KBM-7 (cell line): ENCODE measurements around the gene ARHGAP4.
A peak's percentile ranks its signal among the peaks of the same experiment; 100 is the strongest.

Source experiments
- DNase-seq: peaks from one replicate; pipeline ENCODE4 v3.0.0-alpha.2; 2015
- in situ Hi-C: fragments of 300-500 bp; cut with MboI; formaldehyde crosslinking; loops from 2 replicates; pipeline ENCODE4 v1.14.3; 2020; ENCODE audit warnings: low sequenced_read_pairs, low pct_unique_long_range_greater_than_20kb, mixed read lengths

Gene ARHGAP4

GRCh38 chrX:153911798-153912197, 14.3 kb downstream of the ARHGAP4 start:
- in situ Hi-C loops = no loop called here
- DNase-seq = no peak

GRCh38 chrX:153910446-153910845, 15.6 kb downstream of the ARHGAP4 start:
- in situ Hi-C loops = no loop called here
- no peak for DNase-seq

GRCh38 chrX:153909980-153910360, 16.1 kb downstream of the ARHGAP4 start:
- in situ Hi-C loops = no loop called here
- no peak for DNase-seq

GRCh38 chrX:153909024-153909979, 16.8 kb downstream of the ARHGAP4 start:
- peak; percentile 35 for DNase-seq

GRCh38 chrX:153908219-153908860, 17.7 kb downstream of the ARHGAP4 start:
- DNase-seq = no peak
- in situ Hi-C loops = no loop called here

More at GRCh38 chrX:153909024-153909979, 16.8 kb downstream of the ARHGAP4 start:
- in situ Hi-C loops = no loop called here

GRCh38 chrX:153907456-153907855, 18.6 kb downstream of the ARHGAP4 start:
- in situ Hi-C loops = no loop called here
- no peak for DNase-seq

- DNase-seq = no peak
- in situ Hi-C loops = no loop called here
Measured at GRCh38 chrX:153906126-153906917, 19.7 kb downstream of the ARHGAP4 start.

- no peak for DNase-seq
- in situ Hi-C loops = no loop called here
Measured at GRCh38 chrX:153905481-153906095, 20.5 kb downstream of the ARHGAP4 start.

GRCh38 chrX:153903991-153904957, 21.8 kb downstream of the ARHGAP4 start, which contains the start of gene AVPR2:
TSS of gene AVPR2 (plus strand) at chrX:153904673. CDS start at chrX:153905146, 473 bp downstream.
- peak; percentile 32 for DNase-seq
- in situ Hi-C loops = no loop called here

GRCh38 chrX:153903238-153903980, 22.7 kb downstream of the ARHGAP4 start:
- DNase-seq = peak; percentile 53
- in situ Hi-C loops = no loop called here

- in situ Hi-C loops = no loop called here
- no peak for DNase-seq
Measured at GRCh38 chrX:153902385-153902784, 23.7 kb downstream of the ARHGAP4 start.

- peak; percentile 46 for DNase-seq
- in situ Hi-C loops = no loop called here
Measured at GRCh38 chrX:153901753-153902140, 24.3 kb downstream of the ARHGAP4 start.

- in situ Hi-C loops = no loop called here
- DNase-seq = peak; percentile 97
Measured at GRCh38 chrX:153900831-153901752, 25.0 kb downstream of the ARHGAP4 start.

GRCh38 chrX:153897899-153898298, 28.2 kb downstream of the ARHGAP4 start:
- DNase-seq = no peak
- in situ Hi-C loops = no loop called here

- in situ Hi-C loops = no loop called here
- no peak for DNase-seq
Measured at GRCh38 chrX:153889123-153889522, 36.9 kb downstream of the ARHGAP4 start.

GRCh38 chrX:153888344-153888743, 37.7 kb downstream of the ARHGAP4 start:
- in situ Hi-C loops = no loop called here
- no peak for DNase-seq
